ENCODE measurements around the gene KIF19. TPM values are rescaled to one million over a fixed set of nuclear protein-coding genes. Genes with fewer than 3 reads are reported as not detected.
"Not testable (repeated sequence)": the region's sequence is repeated elsewhere in the genome, so short reads cannot be mapped to it uniquely, and the experiment has no call there.

The KIF19 gene
- total RNA-seq, 1 donor = not detected

- TF ChIP-seq, protein P1, sequence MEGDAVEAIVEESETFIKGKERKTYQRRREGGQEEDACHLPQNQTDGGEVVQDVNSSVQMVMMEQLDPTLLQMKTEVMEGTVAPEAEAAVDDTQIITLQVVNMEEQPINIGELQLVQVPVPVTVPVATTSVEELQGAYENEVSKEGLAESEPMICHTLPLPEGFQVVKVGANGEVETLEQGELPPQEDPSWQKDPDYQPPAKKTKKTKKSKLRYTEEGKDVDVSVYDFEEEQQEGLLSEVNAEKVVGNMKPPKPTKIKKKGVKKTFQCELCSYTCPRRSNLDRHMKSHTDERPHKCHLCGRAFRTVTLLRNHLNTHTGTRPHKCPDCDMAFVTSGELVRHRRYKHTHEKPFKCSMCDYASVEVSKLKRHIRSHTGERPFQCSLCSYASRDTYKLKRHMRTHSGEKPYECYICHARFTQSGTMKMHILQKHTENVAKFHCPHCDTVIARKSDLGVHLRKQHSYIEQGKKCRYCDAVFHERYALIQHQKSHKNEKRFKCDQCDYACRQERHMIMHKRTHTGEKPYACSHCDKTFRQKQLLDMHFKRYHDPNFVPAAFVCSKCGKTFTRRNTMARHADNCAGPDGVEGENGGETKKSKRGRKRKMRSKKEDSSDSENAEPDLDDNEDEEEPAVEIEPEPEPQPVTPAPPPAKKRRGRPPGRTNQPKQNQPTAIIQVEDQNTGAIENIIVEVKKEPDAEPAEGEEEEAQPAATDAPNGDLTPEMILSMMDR (IDR thresholded peaks at IDR 0.05; ENCODE audit: insufficient read depth, low read depth, low read length) = no peak
- no peak overlapping the region for H3K4me3 ChIP-seq (ENCODE audit: low read depth, low read length)
- DNase-seq (ENCODE audit: low read depth) = no peak
Observed at GRCh38 chr17:74396567-74396966, 70.5 kb downstream of the KIF19 start.

DNA sequence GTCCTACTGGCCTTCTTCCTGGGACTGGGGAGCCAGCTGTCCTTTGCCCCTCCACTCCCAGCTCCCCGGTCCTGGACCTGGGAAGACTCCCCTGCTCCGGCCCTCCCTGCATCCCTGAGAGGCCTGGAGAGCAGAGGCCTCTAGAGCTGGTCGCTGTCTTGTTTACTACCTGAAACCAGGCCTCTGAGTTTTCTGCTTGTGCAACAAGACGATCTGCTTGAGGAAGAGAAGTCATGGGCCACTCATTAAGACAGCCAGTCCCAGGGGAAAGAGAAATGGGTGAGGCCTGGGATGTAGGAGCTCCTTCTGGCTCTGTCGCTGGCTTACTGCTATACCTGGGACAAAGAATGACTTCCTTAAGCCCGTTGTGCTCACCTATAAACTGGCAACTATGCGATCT, 76.0 kb downstream of the KIF19 start:
- DNase-seq (ENCODE audit: low read depth) = no peak
- TF ChIP-seq, protein P1 (IDR thresholded peaks at IDR 0.05; ENCODE audit: insufficient read depth, low read depth, low read length) = no peak
- H3K4me3 ChIP-seq (ENCODE audit: low read depth, low read length) = no peak overlapping the region

DNA sequence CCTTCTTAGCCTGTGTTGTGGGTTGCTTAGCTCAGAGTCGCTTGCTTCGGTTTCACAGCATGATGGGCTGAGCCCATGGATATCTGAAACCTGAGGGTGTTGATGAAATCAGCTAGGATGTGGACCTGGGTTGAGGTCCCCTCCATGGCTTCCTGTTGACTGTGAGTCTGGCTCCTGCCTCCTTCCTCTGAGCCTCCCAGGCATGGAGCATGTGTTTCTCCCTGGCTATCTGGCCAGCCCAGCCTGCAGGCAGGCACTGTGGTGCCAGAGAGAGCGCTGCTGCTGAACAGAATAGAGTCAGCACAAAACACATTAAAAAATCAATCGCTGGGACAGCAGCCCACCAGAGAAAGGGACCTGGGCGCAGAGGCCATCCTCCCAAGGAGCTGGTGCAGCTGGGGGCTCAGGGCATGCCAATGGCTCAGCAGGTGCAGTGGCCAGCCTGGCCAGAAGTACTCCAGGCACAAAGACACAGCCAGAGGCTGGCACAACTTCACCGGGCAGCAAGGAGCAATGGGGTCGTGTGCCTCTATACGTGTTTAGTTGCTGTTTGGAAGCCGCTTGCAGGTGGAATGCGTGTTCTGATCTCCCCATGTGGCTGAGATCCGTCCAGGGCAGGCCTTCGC, 77.6 kb downstream of the KIF19 start:
- TF ChIP-seq, protein P1 (IDR thresholded peaks at IDR 0.05; ENCODE audit: insufficient read depth, low read depth, low read length) = no peak
- no peak overlapping the region for H3K4me3 ChIP-seq (ENCODE audit: low read depth, low read length)
- no peak for DNase-seq (ENCODE audit: low read depth)

- no peak overlapping the region for H3K4me3 ChIP-seq (ENCODE audit: low read depth, low read length)
- DNase-seq (ENCODE audit: low read depth) = no peak
- TF ChIP-seq, protein P1 (IDR thresholded peaks at IDR 0.05; ENCODE audit: insufficient read depth, low read depth, low read length) = no peak
Observed at GRCh38 chr17:74404218-74404617, 78.2 kb downstream of the KIF19 start.

DNA sequence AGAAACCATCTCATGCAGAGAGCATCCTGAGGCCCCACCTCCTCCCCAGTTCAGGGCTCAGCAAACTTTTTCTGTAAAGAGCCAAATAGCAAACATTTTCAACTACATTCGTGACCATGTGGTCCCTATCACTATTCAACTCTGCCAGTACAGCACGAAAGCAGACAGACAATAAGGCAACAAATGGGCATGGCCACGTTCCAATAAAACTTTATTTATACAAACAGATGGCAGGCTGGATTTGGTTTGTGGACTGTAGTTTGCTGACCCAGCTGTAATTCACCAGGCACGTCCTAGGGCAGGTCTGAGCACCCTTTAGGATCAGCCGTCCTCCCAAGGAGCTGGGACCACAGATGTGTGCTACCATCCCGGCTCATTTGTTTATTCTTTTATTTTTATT, 78.8 kb downstream of the KIF19 start:
- TF ChIP-seq, protein P1 (IDR thresholded peaks at IDR 0.05; ENCODE audit: insufficient read depth, low read depth, low read length) = no peak
- H3K4me3 ChIP-seq (ENCODE audit: low read depth, low read length) = no peak overlapping the region
- no peak for DNase-seq (ENCODE audit: low read depth)

DNA sequence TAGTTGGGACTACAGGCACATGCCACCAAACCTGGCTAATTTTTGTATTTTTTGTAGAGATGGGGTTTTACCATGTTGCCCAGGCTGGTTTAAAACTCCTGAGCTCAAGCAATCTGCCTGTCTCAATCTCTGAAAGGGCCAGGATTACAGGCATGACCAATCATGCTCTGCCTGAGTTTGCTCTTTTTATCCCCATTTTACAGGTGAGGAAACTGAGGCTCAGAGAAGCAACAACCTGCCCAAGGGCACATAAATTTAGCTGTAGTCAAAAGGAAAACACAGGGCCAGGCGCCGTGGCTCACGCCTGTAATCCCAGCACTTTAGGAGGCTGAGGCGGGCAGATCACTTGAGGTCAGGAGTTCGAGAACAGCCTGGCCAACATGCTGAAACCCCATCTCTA, 79.3 kb downstream of the KIF19 start:
- not testable (repeated sequence) for DNase-seq (ENCODE audit: low read depth); H3K4me3 ChIP-seq (ENCODE audit: low read depth, low read length)

Other genes starting within 250 kb of the KIF19 start
- gene RPL38, start 122.5 kb upstream of the KIF19 start, total RNA-seq = 649 and 860 TPM in 2 replicates
- 1.3 TPM in 2 replicates for gene TTYH2, start 112.7 kb upstream of the KIF19 start, total RNA-seq
- gene DNAI2, start 52.0 kb upstream of the KIF19 start, total RNA-seq = not detected in 2 replicates
- not detected in 2 replicates for gene BTBD17, start 35.6 kb downstream of the KIF19 start, total RNA-seq
- not detected in 2 replicates for gene GPR142, start 41.3 kb downstream of the KIF19 start, total RNA-seq
- gene GPRC5C, start 105.9 kb downstream of the KIF19 start, total RNA-seq = 0.43 and 1.3 TPM in 2 replicates
- gene CD300A, start 140.4 kb downstream of the KIF19 start, total RNA-seq = not detected in 2 replicates
- not detected in 2 replicates for gene CD300LB, start 205.2 kb downstream of the KIF19 start, total RNA-seq
- not detected in 2 replicates for gene CD300C, start 219.9 kb downstream of the KIF19 start, total RNA-seq
- not detected in 2 replicates for gene CD300H, start 241.3 kb downstream of the KIF19 start, total RNA-seq

All from fibroblast of villous mesenchyme (primary cell).